Choroid plexus epithelial cell (primary cell): Measurements from ENCODE around the gene CYP4V2.

Experiments
- DNase-seq: peaks from one replicate; pipeline ENCODE4 v3.0.0-alpha.2; 2010; ENCODE audit warnings: low read depth
- H3K4me3 ChIP-seq: 2 replicates; pipeline ENCODE4 v1.5.1; 2011; ENCODE audit warnings: low read depth, mild to moderate bottlenecking, control low read depth, low read length, moderate library complexity
- CTCF ChIP-seq: conservative IDR thresholded peaks from 2 replicates; pipeline ENCODE4 v1.5.1; 2011; ENCODE audit warnings: low read depth, mild to moderate bottlenecking, control low read depth, inconsistent platforms, low read length, moderate library complexity

The CYP4V2 gene

GRCh38 chr4:186172546-186172945 lies 18.8 kb upstream of the CYP4V2 start:
- no peak overlapping the region for H3K4me3 ChIP-seq
- DNase-seq, result no peak
- TF ChIP-seq CTCF, result no peak

GRCh38 chr4:186188107-186188506 lies 3.3 kb upstream of the CYP4V2 start:
- no peak for DNase-seq
- no peak for TF ChIP-seq CTCF
- H3K4me3 ChIP-seq, result no peak overlapping the region

GRCh38 chr4:186189656-186190055 lies 1.7 kb upstream of the CYP4V2 start:
- no peak for DNase-seq
- no peak for TF ChIP-seq CTCF
- H3K4me3 ChIP-seq, result no peak overlapping the region

- H3K4me3 ChIP-seq, result peak overlapping the region; percentile 78
- TF ChIP-seq CTCF, result peak; percentile 8
- DNase-seq, result peak; percentile 27
Measured at GRCh38 chr4:186190581-186191199, 677 bp upstream of the CYP4V2 start.

- no peak for TF ChIP-seq CTCF
Measured at GRCh38 chr4:186192066-186192612, 772 bp downstream of the CYP4V2 start.

GRCh38 chr4:186193851-186194250 lies 2.5 kb downstream of the CYP4V2 start:
- no peak for DNase-seq
- no peak overlapping the region for H3K4me3 ChIP-seq
- TF ChIP-seq CTCF, result no peak

More at GRCh38 chr4:186192066-186192612, 772 bp downstream of the CYP4V2 start:
- DNase-seq, result peak; percentile 52
- peak overlapping the region; percentile 78 for H3K4me3 ChIP-seq

GRCh38 chr4:186196063-186196462 lies 4.7 kb downstream of the CYP4V2 start:
- H3K4me3 ChIP-seq, result no peak overlapping the region
- no peak for TF ChIP-seq CTCF
- no peak for DNase-seq
